Activated CD8-positive, alpha-beta memory T cell treated with anti-CD3 and anti-CD28 coated beads for 48 hours (primary cell): ENCODE data around the gene PDCD2.
"Not testable (repeated sequence)": the region's sequence is repeated elsewhere in the genome, so short reads cannot be mapped to it uniquely, and the experiment has no call there.

Experiments
- DNase-seq, 3 experiments: peaks; one replicate each; pipeline ENCODE4 v3.0.0-alpha.2; 2020; ENCODE audit warnings: low read depth in 2 of 3, low spot score in 2 of 3

PDCD2 gene

DNA sequence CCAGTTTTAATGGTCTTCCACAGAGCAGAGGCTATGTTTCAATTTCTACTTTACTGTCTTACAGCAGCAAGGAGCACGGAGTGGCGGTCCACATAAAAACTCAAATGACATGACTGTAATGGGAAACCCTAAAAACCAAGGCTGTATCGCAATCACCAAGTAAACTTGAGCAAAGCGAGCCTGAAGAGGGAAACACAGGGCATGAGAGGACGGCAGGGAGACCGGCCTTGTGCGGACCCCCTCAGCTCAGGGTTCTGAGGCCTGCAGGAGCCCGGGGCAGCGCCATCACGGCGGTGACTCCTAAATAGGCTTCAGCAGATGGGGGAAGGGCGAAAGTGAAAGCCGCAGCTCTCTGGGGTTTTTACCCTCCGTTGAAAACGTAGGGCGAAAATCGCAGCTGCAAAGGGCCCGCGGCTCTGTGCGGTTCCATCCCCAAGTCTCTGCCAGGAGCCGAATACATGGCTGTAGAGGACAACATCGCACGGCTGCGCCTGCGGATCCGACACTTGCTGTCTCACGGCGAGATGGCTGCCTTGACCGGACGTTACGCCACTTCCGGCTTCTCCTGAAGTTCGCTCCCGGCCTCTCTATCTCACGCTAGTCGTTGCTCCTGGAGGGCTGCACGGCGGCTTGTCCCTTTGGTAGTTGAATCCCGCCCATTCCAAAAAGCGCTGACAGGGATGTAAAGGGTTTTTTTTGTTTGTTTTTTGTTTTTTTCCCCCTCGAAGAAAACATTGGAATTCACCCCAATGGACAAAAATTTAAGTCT is 31.5 kb downstream of the PDCD2 start, which contains the start of gene PSMB1:
TSS of gene PSMB1 (minus strand) at position 543 of the 769 bp plus-strand sequence. CDS start at position 478, 65 bp downstream.
- peak; percentile 50 to 68 (median 60) for DNase-seq

DNA sequence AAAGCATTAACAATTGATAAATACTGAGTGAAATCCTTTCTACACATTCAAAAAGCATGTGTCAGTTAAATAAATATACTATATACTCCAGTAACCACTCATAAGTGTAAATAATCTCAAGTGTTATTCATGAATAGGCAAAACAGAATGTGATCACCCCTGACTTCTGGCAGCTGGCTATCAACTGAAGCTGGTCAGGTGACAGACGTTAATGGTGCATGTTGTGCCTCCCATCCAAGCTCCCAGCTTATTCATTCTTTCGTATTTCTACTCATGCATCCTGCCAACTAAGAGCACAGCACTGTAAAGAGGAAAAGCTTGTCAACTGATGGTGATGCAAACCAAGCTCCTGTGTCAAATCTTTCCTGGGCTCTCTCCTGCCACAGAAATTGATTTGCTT is 39.0 kb downstream of the PDCD2 start:
- DNase-seq, result no peak

DNA sequence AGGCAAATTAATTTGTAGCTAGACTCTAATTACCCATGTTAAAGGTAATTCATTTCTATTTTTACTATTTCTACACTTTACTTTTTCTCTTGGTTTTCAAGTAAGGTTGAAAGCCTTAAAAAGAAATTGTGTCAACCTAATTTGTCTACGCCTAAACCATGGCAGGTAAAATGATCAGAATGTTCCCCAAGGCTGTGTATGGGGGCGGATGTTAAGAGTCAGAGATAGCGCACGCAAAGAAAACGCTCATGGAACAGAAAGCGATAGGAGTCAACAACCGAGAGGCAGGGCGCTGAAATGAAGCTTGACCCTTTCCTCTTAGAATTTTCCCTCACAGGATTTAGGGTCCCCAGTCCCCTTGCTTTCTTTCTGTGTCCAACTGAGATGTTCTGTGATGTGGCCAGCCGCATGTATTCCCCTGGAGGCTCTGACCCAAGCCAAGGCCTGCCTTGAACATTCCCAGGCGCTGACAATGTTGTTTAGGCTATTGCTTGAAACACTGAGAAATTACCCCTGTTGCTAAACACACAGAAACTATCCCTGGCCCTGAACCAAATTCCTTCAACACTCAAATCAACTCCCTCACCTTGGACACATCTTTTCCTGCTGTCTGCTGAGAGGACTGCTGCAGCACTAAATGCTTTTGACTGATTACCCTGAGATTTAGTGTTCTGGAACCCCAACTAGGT is 42.3 kb downstream of the PDCD2 start:
- no peak for DNase-seq

DNA sequence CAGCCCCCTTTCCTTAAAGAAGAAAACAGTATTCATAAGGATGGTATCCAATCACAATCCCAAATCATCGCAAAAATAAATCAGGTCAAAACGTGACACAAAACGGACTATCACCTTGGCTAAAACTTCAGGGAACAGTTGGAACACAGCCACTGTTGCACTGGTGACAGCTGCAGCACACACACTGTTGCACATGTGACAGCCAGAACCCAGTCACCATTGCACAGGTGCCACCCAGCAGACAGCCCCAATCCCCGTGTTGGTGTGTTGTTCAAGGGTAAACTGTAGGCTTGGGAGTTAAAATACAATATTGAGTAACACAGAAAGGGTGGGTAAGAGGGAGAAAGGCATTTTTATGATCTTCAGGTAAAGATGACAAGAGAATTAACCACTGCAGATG is 47.1 kb downstream of the PDCD2 start:
- no peak for DNase-seq

DNA sequence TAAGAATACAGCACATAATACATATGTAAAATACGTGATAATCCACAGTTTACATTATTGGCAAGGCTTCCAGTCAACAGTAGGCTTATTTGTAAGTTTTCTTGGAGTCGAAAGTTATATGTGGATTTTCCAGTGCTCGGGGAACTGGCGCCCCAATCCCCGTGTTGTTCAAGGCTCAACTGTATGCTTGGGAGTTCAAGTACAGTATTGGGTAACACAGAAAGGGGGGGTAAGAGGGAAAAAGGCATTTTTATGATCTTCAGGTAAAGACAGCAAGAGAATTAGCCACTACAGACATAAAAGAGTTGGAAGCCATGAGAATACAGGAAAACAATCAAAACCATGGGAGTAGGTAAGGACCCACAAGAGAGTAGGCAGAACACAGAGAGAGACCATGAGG is 47.8 kb downstream of the PDCD2 start:
- no peak for DNase-seq

DNA sequence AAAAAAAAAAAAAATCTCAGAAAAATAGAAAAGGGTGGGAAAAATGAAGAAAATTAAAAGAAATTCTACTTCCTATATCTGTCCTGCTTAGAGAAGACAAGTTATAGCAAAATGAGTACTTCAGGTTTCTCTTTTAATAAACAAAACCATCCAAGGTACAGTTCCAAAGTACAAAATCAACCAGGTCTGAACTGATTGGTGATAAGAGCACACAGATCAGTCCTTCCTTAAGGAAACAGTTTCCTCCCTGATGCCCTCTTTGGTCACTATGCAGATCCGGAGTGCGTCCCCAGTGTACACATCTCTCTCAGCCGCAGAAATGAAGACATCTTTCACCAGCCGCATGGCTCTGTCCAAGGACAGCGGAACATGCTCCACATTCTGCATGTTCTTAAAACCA is 49.4 kb downstream of the PDCD2 start:
- no peak for DNase-seq

DNA sequence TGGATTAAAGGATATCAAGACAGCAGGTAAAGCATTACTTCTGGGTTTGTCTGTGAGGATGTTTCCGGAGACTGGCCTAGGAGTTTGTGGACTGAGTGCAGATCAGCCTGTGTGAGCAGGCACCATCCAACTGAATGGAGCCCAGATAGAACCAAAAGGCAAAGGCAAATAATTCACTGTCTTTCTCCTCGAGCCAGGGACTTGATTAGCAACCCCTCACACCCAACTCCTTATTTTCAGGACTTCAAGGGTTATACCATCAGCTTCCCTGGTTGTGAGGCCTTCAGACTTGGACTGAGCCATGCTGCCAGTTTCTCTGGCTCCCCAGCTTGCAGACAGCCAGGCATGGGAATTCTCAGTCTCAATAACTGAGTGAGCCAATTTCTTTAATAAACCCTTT is 50.6 kb downstream of the PDCD2 start:
- DNase-seq, result no peak

DNA sequence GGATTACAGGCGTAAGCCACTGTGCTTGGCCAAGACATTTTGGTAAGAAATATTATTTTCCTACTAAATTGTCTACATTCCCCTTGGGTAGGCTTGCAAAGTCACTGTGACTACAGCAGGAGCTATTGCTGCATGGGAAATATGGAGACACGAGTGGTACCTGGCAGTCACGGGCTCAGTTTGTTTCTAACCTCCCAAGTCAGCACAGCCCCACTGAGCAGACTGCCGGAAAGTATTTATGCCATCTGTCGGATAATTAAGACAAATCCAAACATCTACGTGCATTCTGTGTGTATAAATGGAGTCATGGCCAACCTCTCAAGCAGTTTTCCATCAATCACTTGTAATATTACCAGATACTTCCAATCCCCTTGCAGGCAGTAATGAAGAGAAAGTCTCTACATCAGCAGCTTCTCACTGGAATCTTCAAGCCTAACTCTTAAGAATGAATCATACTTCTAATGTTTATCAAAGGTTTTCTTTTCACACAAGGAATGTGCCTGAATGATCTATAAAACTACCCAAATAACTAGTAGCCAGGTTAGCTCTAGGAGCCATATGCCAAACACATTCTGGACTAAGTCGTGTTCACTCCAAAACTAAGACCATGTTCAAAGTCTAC is 51.5 kb downstream of the PDCD2 start:
- no peak for DNase-seq

DNA sequence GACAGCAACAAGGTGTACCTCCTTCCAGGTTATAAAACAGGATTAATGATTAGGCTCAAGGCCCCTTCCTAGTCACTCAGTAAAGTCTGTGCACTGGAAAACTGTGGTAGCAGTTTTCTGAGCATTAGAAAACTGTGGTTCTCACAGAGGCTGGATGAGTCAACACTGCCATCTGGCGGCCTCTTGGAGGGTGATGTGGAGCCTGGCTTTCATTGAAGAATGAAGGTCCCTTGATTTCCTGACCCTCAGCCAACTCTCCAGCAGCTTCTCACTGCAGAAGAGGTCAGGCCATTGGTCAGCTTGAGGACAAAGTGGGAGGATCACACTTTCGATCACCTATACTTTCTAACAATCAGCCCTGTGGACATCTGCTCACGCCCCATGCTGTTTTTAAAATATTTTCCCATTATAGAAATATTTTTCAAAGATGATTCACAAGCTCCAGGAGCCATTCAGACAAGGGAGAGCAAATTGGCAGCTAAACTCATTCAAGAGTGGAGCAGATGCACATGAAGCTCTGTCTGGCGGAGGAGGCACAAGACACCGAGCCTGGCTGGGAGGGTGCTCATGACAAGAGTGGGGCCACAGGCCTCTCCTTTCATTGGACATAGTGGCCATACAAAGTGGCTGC is 54.5 kb downstream of the PDCD2 start:
- DNase-seq, result peak in 1 of 3 experiments; percentile 47

DNA sequence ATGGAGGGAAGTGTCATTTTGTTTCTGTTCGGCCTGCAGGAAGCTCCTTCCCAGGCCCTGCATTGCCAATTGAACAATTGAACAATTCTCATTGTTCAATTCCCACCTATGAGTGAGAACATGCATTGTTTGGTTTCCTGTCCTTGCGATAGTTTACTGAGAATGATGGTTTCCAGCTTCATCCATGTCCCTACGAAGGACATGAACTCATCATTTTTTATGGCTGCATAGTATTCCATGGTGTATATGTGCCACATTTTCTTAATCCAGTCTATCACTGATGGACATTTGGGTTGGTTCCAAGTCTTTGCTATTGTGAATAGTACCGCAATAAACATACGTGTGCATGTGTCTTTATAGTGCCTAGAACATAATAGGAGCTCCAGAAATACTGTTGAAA is 56.4 kb downstream of the PDCD2 start:
- not testable (repeated sequence) for DNase-seq

DNA sequence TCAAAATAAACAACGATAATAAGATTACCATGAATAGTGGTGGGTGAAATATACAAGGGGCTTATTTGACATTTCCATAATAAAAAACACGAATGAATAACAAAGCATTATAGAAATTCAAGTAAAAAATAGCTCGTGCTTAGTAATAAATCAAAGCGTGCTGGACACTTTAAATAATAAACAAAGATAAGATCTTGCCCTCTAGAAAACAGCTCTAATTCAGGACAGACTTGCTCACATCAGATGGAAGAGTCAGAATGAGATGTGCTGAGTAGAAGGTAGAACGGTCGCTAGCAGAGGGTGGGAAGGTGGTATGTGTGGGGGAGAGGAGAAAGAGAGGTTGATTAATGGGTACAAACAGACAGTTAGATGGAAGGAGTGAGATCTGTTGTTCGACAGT is 58.6 kb downstream of the PDCD2 start:
- no peak for DNase-seq
